ENCODE data around the gene KIRREL3.

The KIRREL3 gene

DNA sequence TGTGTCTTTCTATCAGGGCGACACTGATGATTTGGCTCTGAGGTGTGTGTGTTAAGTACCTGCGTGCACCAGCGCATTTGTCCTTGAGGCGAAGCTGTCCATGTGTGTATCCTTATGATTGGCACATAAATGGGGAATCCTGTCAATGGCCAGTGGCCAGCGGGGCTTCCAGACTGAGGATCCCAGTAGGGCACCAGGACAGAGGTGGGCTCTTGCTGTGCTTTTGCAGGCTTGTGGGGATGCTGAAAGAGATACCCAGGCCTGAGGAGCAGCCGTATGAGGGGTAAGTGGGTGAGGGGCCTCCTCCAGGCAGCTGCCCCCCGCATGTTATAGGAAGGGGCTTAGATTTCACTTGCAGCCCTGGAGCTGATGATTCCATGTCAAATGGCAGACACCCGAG, 488.3 kb downstream of the KIRREL3 start:
- no peak for DNase-seq (ENCODE audit: low read depth in 2 of 2)

DNA sequence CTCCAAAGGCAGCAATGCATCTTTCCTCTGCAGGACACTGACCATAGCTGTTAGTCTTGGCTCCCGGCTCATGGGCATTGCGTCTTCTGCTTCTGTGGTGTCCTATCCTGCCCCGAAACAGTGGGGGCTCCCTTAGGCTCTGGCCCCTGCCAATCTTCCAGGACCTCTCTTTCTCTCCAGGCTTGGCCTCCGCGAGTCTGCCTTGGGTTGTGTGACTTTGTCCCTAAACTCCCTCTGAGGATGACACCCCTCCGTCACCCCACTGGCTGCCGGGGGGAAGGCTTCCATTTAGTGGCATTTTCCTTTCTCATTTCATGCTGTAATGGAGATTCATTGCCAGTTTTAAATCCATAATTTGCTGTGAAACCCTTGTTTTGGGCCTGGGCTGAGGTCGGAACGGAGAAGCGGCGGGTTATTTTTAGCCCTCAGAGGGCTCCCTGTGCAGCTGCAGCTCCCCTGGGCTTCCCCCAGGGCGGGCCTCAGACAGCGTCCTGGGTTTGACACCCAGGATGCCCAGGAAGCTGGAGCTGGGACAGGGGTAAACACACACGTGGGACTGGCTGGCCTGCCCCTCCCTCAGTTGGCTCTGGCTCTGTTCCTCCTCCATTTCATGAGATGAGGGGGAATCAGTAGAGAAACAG, 489.0 kb downstream of the KIRREL3 start:
- DNase-seq (ENCODE audit: low read depth in 2 of 2), result no peak

DNA sequence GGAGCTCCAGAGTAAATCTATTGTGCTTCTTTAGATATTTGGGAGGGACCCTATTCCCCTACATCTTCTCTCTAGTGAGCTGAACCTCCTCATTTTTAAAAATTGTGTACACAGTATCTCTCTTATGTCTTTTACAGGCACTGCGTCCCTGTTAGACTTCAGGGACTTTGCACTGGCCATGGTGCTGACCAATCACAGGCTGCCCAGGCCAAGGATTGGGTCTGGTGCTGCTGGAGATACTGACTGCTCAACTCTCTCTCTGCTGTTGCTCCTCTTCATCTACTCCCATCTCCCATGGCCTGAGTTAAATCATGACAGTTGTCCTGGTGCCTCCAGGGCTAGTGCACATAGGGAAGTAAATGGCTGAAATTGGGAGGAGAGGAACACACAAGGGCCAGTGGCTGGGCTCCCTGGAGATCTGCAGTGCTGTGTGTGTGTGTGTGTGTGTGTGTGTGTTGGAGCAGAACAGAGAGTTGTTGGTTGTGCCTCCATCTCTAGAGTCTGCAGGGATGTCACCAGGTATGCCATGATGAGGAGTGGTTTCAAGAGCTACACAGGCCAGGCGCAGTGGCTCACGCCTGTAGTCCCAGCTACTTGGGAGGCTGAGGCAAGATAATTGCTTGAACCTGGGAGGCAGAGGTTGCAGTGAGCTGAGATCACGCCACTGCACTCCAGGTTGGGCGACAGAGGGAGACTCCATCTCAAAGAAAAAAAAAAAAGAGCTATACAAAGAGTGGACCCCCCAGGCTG, 489.8 kb downstream of the KIRREL3 start:
- DNase-seq (ENCODE audit: low read depth in 2 of 2), result no peak

DNA sequence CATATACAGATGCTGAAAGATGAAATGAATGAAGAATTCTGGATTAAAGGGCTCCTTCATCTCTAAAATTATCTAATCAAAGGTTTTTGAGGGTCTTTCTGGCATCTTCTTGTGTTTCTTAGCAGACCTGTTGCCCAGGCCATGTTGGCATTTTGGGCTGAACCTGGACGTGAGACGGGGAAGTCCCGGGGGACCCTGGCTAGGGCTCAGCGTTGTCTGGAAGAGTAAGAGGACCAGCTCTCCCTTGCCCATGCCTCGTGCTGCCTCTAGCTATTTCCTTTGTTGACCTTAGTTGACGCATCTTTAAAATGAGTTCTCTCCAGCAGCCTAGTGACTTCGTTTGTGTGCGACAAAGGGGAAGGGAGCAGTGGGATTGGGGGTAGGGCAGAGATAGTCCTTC, 492.9 kb downstream of the KIRREL3 start:
- DNase-seq (ENCODE audit: low read depth in 2 of 2), result no peak

DNA sequence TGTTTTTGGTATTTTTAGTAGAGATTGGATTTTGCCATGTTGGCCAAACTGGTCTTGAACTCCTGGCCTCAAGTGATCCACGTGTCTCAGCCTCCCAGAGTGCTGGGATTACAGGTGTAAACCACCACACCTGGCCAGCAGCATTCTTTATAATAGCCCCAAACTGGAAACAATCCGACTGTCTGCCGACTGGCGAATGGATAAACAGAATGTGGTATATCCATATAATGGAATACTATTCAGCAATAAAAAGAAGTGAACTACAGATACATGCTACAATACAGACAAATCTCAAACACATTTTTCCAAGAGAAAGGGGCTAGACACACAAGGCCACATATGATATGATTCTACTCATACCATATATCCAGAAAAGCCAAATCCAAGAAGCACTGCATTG, 493.8 kb downstream of the KIRREL3 start:
- DNase-seq (ENCODE audit: low read depth in 2 of 2), result no peak

DNA sequence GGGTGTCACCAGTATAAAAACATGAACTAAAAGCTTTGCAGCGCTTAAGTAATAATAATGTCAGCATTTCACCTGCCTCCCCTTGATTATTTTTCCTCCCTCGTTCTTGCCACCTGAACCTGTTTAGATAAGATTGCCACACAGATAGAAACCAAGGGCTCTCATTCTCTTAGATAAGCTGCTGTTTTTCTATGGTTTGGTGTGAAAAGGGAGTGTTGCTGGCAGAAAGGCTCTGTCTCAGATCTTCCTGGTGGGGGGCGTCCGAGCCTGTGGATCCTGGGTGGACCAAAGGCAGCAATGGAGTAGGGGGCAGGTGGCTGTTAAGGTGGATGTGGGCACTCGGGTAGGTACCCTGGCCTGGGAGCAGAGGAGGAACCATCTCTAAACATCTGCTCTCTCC, 497.6 kb downstream of the KIRREL3 start:
- no peak for DNase-seq (ENCODE audit: low read depth in 2 of 2)

DNA sequence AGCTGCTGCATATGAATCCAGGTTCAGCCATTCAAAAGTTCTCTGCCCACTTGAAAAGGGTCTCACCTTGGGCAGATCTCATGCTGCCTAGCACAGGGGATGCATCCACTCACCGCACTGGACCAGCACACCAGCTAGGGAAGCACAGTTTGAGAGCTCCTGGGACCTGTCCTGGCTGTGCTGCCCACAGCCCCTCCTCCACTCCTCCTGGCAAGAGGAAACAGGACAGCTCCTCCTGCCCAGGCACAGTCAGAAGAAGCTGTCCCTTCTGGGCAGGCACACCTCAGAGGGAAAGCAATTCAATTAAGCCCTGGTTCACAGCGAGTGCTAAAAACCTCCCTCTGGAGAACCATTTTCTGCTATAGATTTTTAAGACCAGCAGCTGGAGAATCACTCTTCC, 498.4 kb downstream of the KIRREL3 start:
- DNase-seq (ENCODE audit: low read depth in 2 of 2), result no peak

DNA sequence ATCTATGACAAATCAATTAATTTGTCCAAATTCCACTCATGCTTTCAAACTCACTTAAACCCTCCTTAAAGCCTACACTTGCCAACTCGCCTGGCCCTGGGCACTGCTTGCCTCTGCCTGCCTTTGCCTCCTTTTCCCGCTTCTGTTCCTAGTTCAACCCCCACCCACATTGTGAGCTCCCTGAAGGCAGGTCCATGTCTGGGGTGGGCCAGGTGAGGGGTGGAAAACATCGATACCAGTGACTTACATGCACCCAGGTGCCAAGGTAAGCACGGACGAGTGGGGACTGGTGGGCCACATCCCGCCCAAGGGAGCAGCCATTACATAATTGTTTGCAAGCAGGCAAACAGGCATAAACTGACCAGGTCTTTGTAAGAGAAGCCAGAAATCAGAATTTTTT, 498.9 kb downstream of the KIRREL3 start:
- DNase-seq (ENCODE audit: low read depth in 2 of 2), result no peak

DNA sequence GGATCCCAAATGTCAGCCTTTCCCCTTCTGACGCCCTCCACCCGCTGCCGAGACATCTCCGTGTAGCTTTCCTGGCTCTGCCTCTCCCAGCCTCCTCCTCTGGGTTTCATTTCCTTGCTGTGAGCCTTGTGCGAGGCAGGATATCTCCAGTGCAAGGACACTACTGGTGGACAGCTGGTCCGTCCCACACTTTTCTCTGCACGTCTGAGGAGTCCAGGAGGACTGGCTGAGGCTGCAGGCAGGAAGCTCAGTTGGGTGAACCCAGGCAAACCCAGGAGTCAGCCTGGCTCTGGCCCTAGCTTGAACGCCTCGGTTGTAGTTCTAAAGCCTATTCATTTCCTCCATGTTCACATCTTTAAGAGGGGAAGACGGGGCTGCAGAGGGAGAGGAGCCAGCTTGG, 499.6 kb downstream of the KIRREL3 start:
- DNase-seq (ENCODE audit: low read depth in 2 of 2), result no peak

DNA sequence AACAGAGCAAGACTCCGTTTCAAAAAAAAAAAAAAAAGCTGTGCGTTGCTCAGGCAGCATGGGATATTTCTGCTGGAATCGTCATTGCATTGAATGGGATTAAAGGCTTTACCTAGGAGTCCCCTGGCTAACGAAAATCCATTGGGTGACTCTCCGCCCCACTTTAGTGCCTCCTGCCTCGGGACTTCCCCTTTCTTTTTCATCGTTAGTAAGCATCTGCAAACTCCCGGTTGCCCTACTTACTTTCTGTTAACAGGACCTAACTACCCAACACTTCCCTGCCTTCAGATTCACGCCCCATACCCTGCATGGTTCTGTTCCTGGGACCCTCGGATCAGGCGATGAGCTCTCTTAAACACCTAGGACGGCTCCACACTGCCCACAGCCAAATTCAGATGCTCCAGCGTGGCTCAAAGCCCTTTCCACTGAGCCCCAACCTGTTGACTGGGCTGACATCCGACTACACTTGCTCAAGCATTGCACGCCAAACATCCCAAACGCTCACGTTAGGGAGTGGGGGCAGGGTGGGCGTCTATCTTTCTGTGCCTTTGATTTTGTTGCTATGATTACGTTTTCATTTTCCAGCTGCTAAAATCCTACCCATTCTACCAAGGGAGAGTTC, 501.3 kb downstream of the KIRREL3 start:
- no peak for DNase-seq (ENCODE audit: low read depth in 2 of 2)

DNA sequence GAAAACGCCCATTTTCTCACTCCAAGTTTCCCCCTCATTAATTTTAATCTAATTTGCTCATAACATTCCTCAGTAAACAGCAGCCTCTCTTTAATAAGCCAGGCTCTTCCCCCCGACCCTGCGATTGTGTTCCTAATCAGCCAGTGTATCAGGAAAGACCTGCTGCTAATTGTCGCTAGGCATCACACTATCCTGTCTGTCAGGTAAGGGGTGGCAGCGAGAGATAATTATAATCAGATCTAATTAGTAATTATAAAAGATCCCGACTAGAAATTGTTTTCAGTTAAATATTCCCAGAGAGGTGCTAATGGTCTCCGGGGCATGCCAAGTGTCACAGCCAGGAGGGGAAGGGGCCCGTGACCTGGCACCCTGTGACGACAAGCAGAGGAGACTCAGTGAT, 502.3 kb downstream of the KIRREL3 start:
- no peak for DNase-seq (ENCODE audit: low read depth in 2 of 2)

DNA sequence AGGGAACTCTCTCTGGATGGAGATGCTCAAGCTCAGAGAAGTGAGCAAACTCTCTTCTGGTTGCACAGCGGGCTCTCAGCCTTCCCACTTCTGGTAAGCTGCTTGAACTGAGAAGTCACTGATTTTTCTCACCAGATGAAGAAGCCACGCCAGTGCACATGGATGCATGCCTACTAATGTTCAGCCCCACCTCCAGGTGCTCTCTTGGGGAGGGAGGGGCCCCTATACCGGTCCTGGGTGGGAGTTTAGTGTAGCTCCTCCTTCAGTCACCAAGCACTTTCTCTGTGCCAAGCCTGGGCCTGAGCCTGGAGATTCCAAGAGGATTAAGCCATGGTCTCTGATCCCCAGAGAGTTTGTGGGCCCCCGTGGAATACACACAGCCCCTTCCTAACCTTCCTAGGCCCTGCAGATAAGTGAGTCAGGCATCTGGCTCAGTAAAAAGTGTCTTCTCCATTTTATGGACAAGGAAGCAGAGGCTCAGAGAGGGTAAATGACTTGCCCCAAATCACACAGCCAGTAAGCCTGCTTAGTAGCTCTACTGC, 502.9 kb downstream of the KIRREL3 start:
- DNase-seq (ENCODE audit: low read depth in 2 of 2), result no peak

DNA sequence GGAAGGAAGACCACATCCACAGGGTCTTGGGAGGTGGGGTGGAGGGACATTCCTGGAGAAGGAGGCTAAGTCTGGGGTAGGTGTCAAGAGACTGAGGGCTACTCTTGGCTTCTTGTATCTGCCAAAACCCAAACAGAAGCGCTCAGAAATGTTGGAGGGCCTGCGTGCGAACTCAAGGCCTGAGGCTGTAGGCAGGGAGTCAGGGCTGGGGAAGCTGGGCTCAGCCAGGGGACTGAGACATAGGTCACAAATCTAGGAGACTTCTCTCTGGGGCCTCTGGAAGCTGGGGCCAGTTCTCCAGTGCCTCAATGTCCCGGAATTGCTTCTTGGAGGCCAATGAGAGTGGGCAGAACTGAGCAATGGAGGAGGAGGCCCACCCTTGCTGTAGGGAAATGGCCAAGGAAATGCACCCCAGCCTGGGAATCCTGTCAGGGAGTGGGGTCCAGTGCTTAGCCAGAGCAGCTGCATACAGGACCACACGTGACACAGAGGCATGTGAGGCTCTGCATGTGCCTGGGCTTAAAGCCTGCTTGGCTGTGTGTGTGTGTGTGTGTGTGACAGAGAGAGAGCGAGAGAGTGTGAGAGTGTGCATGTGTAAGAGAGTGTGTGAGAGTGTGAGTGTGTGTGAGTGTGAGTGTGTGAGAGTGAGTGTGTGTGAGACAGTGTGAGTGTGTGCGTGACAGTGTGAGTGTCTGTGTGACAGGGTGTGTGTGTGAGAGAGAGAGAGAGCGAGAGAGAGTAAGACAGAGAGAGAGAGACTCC, 503.8 kb downstream of the KIRREL3 start:
- no peak for DNase-seq (ENCODE audit: low read depth in 2 of 2)

DNA sequence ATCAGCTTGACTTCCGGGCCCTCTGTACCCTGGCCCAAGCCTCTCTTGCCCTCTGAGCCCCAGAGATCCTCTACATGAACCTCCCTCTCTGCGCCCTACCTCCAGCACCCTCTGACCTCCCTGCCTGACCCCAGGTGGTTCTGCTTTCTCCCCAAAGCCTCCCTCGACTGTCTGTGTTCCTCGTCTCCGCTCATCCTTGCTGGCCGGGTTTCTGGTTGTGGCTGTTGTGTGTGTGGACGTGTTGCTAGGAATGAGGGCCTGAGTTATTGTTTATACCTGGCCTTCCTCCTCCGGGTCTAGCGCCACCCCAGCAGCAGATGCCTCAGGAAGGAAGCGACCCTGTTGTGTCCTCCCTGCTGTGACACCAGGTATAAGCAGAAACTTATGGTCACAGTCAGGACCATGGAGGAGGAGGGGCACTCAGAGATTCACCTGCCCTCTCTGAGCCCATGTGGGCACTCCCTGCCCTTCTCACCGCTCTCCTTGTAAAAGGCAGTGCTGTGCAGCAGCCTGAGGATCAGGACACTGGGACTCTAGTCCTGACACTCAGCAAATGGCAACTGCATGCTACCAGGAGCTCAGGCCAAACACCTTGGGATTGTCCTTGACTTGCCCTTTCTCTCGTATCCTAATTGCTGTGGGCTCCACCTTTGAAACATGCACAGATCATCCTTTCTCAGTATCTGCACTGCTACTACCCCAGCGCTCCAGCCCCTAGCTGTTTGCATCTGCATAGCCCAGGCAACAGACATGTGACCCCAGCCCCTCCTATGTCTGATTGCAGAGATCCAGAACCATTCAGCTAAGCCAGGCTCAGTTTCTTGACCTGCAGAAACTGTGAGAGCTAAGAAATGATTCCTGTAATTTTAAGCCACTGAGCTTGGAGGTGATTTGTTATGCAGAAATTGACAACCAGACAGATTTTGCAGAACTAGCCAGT, 505.0 kb downstream of the KIRREL3 start:
- DNase-seq (ENCODE audit: low read depth in 2 of 2), result no peak

DNA sequence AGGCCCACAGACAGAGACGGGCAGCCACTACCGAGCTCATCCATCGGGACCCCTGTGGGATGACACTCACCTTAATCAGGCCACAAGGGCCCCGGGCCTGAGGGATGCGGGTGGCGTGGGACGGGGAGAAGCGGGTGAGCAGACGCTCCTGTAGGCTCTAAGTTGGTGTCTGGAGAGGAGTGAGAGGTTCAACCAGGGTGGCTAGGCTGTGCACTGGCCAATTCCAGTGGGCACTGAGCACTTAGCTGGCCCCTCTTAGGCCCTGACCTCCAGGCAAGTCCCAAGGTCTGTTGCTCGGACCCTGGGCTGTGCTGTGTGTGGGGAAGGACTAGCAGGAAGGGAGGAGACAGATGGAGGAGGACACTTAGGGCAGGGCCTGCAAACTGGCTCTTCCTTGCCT, 505.7 kb downstream of the KIRREL3 start:
- DNase-seq (ENCODE audit: low read depth in 2 of 2), result no peak

DNA sequence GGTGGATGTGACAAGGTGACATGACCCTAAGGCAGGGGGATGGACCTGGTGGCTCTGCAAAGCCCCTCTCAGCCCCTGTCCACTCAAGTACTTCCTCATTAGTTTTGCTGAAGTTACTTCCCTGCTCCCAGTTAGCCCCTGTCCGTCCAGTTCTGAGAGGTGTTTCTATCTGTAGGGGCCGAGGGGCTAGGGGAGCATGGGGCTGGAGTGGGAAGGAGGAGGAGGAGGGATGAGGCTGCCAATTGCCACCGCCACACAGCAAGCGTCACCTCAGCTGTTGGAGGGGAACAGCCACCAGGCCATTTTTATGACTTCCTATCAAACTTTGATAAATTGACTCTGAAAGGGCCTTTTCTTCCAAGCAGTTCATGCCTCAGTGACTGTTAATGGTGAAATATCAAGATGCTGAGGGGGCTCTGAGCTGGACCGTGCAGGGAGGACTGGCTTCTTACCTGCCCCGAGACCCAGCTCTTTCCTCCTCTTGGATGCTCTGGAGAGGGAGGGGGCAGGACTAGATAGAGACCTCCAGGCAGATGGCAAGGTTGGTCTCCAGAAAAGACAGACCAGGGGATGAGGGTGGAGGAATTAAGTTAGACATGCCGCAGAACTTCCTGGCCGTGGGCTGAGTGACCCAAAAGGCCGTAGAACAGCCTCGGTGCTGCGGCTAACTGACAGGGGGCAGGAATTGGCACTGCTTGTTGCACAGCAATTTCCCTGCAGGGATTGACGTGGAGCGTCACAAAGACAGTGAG, 508.1 kb downstream of the KIRREL3 start:
- DNase-seq (ENCODE audit: low read depth in 2 of 2), result no peak

DNA sequence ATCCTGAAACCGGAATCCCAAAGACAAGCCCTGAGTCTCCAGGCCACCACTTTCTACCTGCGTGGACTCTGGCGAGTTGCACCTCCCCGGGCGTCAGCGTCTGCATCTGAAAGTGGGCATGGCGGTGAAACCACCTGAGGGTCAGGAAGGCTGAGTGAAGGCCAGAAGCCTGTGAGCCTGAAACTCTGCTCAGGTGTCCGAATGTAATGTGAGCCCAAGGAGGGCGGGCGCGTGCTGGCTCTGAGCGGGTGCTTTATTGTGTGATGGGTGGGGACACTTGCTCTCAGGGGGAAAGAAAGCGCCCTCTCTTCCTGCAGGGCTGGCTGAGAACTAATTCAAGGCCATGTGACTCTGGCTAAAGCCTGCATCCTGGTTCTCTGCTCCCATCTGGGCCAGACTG, 509.5 kb downstream of the KIRREL3 start:
- no peak for DNase-seq (ENCODE audit: low read depth in 2 of 2)

DNA sequence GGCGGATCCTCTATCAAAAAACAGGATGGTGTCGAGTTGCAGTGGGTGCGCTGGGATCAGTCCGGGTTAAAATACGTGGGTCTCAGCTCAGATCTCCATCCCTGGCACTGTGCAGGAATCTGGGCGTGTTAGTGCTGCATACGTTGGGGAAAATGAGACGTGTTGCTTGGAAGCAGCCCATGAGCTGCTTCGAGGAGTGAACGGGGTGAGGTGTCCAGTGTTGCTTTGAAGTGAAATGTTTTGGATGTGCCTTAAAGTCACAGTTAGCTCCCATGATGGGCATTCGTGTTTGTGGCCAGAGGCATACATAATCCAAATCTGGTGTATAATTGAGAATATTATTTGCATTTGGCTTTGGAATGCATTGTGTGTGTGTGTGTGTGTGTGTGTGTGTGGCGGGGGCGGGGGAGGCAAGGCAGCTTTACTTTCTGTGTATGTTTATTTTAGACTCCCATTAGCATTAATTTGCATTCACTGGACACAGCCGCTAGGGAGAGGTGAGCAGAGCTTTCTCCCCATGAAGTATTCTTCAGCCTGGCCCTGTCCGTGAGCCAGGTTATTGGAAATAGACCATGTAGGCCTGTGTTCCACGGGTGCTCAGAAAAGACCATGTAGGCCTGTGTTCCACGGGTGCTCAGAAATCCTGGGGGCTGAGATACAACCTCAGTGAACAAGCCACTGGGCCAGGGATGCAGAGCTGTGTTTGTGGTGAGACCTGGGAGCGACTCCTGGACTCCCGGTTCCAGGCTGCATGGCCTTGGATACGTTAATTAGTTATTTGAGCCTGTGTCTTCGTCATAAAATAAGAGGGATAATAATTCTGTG, 510.5 kb downstream of the KIRREL3 start:
- DNase-seq (ENCODE audit: low read depth in 2 of 2), result no peak

DNA sequence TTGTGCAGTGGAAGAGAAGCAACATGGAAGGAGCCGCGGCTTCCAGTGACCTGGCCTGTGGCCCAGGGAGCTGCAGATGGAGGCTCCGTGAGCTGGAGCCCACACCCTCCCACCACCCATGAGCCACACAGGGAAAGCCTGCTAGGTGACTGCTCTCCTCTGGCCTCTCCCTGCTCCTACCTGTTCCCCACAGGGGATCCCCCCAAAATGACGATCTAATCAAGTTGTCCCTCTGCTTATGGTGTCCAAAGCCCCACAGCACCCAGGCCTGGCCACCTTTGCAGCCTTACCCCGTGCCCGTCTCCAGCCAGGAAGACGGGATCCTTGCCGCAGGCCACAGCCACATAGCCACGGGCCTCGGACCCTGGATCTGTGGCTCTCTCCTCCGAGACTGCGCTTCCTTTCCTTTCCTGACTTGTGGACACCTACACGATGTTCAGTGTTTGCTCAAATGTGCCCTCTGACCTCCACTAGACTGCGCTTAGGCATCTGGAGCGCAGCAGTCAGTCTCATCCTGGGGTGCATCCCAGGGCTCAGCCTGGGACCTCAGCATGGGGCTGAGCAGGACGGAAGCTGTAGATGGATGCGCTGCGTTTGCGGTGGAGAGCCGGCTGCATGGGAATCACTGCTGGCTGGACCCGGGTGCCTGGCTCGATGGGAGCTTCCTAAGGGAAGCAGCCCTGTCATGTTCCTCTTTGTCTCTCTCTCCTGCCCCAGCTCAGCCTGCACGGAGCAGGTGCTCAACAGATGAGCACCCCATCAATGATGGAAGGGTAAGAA, 511.8 kb downstream of the KIRREL3 start:
- DNase-seq (ENCODE audit: low read depth in 2 of 2), result no peak
